GM10266 (cell line): Measurements from ENCODE around the gene CDC14A.
A peak's percentile ranks its signal among the peaks of the same experiment; 100 is the strongest.

ENCODE experiments used
- DNase-seq: peaks from one replicate; pipeline ENCODE4 v3.0.0; 2012; ENCODE audit errors: extremely low spot score
- TF ChIP-seq, protein P1 (sequence below): IDR thresholded peaks from 2 replicates; pipeline ENCODE4 v1.5.1; 2012; ENCODE audit warnings: mild to moderate bottlenecking, low read depth; ENCODE audit not compliant: control insufficient read depth, insufficient read depth; ENCODE audit errors: missing control alignments

The CDC14A gene

DNA sequence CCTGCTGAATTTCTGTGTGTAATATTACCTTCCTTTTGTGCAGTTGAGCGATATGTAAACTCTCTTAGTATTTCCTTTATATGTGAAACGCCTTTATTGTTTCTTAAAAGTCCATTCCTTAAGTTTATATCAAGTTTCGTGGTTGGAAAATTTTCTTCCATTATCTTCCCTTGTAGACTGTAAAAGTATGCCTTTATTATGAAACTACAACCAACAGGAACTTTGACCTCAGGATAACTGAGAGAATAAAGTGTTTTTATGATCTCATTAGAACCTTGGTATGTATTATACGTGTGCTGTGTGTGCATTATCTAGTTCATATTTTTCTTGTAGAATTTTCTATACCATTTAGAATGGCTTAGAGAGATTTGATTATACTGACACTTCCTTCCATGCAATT is 3.1 kb upstream of the CDC14A start:
- DNase-seq, result no peak
- TF ChIP-seq, protein P1, sequence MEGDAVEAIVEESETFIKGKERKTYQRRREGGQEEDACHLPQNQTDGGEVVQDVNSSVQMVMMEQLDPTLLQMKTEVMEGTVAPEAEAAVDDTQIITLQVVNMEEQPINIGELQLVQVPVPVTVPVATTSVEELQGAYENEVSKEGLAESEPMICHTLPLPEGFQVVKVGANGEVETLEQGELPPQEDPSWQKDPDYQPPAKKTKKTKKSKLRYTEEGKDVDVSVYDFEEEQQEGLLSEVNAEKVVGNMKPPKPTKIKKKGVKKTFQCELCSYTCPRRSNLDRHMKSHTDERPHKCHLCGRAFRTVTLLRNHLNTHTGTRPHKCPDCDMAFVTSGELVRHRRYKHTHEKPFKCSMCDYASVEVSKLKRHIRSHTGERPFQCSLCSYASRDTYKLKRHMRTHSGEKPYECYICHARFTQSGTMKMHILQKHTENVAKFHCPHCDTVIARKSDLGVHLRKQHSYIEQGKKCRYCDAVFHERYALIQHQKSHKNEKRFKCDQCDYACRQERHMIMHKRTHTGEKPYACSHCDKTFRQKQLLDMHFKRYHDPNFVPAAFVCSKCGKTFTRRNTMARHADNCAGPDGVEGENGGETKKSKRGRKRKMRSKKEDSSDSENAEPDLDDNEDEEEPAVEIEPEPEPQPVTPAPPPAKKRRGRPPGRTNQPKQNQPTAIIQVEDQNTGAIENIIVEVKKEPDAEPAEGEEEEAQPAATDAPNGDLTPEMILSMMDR, result no peak

DNA sequence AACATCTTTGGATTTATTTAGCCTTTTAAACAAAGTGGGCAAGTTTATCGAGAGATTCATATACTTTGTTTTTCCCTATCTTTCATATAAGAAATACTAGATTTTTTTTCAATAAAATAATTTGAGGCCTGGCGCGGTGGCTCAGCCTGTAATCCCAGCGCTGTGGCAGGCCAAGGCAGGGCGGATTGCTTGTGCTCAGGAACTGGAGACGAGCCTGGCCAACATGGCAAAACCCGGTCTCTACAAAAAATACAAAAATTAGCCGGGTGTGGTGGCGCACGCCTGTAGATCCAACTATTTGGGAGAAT is 1.6 kb upstream of the CDC14A start:
- no peak for DNase-seq
- TF ChIP-seq, protein P1, result no peak

GRCh38 chr1:100351095-100351887 is 1.0 kb upstream of the CDC14A start:
- DNase-seq, result peak; percentile 80
- TF ChIP-seq, protein P1, result peak; percentile 65

DNA sequence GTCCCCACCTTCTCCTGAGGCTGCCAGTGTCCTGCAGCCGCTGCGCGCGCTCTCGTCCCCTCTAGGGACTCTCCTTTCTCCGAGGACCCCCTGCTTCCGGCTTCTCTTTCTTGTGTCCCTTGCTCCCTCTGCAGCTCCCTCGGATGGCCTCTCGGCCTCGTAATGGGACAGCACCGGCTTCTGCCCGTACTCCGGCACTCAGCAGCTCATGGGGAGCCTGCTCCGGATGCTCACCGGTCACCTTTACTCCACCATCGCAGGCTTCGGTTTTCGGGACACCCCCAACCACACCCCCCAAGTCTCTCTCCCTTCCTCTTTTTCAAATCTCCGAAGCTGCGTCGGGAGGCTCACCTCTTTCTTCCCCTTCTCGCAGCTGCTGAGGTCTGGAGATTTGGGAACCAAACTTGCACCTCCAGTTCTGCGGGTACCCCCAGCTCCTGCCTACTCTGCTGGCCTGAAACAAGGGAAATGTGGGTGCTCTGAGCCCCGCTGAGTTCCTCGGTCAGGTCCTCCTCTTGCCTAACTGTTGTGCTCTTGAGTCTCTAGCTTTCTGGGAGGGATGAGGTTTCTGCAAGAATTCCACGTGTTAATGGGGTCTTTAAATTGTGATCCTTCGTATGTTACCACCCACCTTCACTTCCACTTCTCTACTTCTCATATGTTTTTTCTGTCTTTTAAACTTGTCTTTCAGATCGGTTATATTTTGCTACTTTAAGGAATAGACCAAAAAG is 930 bp downstream of the CDC14A start:
- TF ChIP-seq, protein P1, result no peak
- DNase-seq, result peak; percentile 71

GRCh38 chr1:100353988-100354387 is 1.7 kb downstream of the CDC14A start:
- DNase-seq, result no peak

GRCh38 chr1:100354971-100355394 is 2.7 kb downstream of the CDC14A start:
- no peak for DNase-seq
- TF ChIP-seq, protein P1, result no peak

More at GRCh38 chr1:100353988-100354387, 1.7 kb downstream of the CDC14A start:
- TF ChIP-seq, protein P1, result no peak

DNA sequence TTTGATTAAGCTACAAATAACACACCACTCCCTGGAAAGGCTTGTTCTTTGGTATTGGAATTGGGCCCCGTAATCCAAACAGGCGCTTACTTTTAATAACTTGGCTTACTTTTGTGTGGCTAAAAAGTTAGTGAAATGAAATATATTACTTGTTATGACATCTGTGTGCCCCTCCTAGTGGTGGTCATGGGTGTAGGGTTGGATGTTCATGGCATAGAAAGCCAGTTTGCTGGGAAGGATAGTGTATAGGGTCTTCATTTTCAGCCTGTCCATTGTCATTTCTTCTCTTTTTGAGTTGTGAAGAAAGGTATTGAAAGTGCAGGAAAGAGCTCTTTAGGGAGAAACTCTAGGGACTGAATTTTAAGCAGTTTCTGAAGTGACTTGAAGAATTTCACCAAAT is 5.9 kb downstream of the CDC14A start:
- DNase-seq, result no peak
- TF ChIP-seq, protein P1, result peak; percentile 49
